Ovary (tissue), 9 donors: ENCODE measurements around the gene RGL1. TPM values are rescaled to one million over a fixed set of nuclear protein-coding genes. Genes with fewer than 3 reads are reported as not detected.

Experiments used
- DNase-seq, 5 donors: peaks; one replicate each; pipeline ENCODE4 v3.0.0-alpha.2; 2019 to 2020
- H3K27ac ChIP-seq, 2 donors: fragments of 200-600 bp; one replicate each; pipeline versions ENCODE4 v1.5.1 to v1.8.0; 2019 to 2022
- H3K27me3 ChIP-seq: fragments of 200-600 bp; one replicate; pipeline ENCODE4 v1.8.0; 2022
- H3K36me3 ChIP-seq: fragments of 200-600 bp; sonication (generic); one replicate; pipeline ENCODE4 v1.5.1; 2019
- H3K4me1 ChIP-seq: one replicate; pipeline ENCODE4 v1.8.1; 2013; ENCODE audit warnings: mild to moderate bottlenecking, moderate library complexity; ENCODE audit not compliant: insufficient read depth
- H3K4me3 ChIP-seq: fragments of 200-600 bp; sonication (generic); one replicate; pipeline ENCODE4 v1.5.1; 2017
- H3K9me3 ChIP-seq, 2 donors: fragments of 200-600 bp in 1 of 2; sonication (generic) in 1 of 2; one replicate each; pipeline versions ENCODE4 v1.5.1 to v1.8.1; 2013 to 2019; ENCODE audit warnings: mild to moderate bottlenecking in 1 of 2, moderate library complexity in 1 of 2
- EP300 ChIP-seq: sonication (generic); formaldehyde crosslinking; IDR thresholded peaks from one replicate; pipeline ENCODE4 v1.6.1; 2017; ENCODE audit warnings: antibody characterized with exemption
- POLR2A ChIP-seq: fragments of 450-650 bp; IDR thresholded peaks from one replicate; pipeline ENCODE4 v1.6.1; 2017; ENCODE audit warnings: antibody characterized with exemption, mild to moderate bottlenecking, moderate library complexity
- WGBS, 3 donors: extraction: QIAGEN DNeasy Blood & Tissue Kit in 1 of 3; methylation state at CpG; one replicate each; pipeline versions ENCODE4 v1.1.5 to v1.1.7; 2013 to 2017; 5-methylcytosine and 5-hydroxymethylcytosine counted together
- intact Hi-C, 4 donors: fragments of 100-400 bp; cut with DNase I; formaldehyde crosslinking; loops; one replicate each; pipeline versions ENCODE4 v1.11.0 to v1.15.1; 2022 to 2023
- polyA plus RNA-seq, 2 donors: library from polyadenylated mRNA; stranded (reverse); fragments of 200-250 nt in 1 of 2; fragments of 350-450 nt in 1 of 2; fragmentation: Illumina TruSeq in 1 of 2; extraction: RNeasy Lipid Tissue Mini Kit (QIAGEN cat#74804) in 1 of 2; gene quantifications; one replicate each; pipeline ENCODE4 v1.2.3, GENCODE V29; 2013 to 2014
- total RNA-seq, 7 donors: library from RNA; depleted of rRNA in 2 of 7; stranded (reverse); fragments of >200 nt in 2 of 7; fragmentation: NEBNext Ultra II Directional in 3 of 7; extraction: Animal tissue kit (Norgen Biotek cat#: 25700) in 3 of 7; gene quantifications; one replicate each; pipeline versions ENCODE4 v1.1.0 to v1.2.4, GENCODE V29; 2016 to 2023
- TF ChIP-seq, protein P1 (sequence below), 3 donors: fragments of 450-650 bp in 2 of 3; fragments of 200-600 bp in 1 of 3; IDR thresholded peaks; one replicate each; pipeline versions ENCODE4 v1.5.1 to v1.8.0; 2016 to 2022; ENCODE audit warnings: antibody characterized with exemption in 3 of 3, mild to moderate bottlenecking in 1 of 3
- donor health status: DM: no; HTN: no; CAD: no; lungs with moderate emphysema.
- donor health status: DM: no; HTN: no; CAD: no.
- donor health status: Bipolar disorder and iron deficiency.
- donor health status: DM: yes; HTN: yes; CAD: no.
- donor health status: DM: no; HTN: no; CAD: no.
- donor health status: DM: yes; HTN: yes; CAD: no.

The RGL1 gene
- total and polyA plus RNA-seq, 9 donors = 14.3 to 61.6 (median 25.7) TPM

DNA sequence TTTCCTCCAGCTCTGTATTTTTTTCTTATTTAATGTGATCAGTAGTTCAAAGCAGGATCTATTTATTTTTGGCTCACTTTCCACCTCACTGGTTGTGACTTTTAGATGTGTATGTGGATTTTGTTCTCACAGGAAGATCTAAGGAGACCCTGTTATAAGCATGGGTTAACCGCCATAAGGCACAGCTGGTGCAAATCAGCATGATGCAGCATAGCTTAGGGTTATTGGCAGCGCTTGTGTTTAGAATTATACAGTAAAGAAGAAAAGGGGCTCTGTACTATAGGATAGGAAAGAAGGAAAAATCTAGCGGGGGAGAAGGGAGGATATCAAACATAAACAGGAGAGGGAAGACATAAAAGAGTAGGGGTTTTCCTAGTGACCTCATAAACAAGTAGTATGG lies 26.9 kb upstream of the RGL1 start:
- intact Hi-C loops = no loop called here
- H3K36me3 ChIP-seq = no peaks in the 10 kb centered on the region
- no peak for DNase-seq
- H3K27me3 ChIP-seq = no peaks in the 10 kb centered on the region
- no peaks in the 10 kb centered on the region for H3K4me1 ChIP-seq
- H3K9me3 ChIP-seq = no peaks in the 10 kb centered on the region
- no peak overlapping the region for H3K27ac ChIP-seq
- WGBS, 3 donors = 61 to 66% (median 65%) methylated on average over 3 of the region's 3 CpGs
- no peak overlapping the region for H3K4me3 ChIP-seq
- no peak for TF ChIP-seq EP300
- TF ChIP-seq, protein P1, sequence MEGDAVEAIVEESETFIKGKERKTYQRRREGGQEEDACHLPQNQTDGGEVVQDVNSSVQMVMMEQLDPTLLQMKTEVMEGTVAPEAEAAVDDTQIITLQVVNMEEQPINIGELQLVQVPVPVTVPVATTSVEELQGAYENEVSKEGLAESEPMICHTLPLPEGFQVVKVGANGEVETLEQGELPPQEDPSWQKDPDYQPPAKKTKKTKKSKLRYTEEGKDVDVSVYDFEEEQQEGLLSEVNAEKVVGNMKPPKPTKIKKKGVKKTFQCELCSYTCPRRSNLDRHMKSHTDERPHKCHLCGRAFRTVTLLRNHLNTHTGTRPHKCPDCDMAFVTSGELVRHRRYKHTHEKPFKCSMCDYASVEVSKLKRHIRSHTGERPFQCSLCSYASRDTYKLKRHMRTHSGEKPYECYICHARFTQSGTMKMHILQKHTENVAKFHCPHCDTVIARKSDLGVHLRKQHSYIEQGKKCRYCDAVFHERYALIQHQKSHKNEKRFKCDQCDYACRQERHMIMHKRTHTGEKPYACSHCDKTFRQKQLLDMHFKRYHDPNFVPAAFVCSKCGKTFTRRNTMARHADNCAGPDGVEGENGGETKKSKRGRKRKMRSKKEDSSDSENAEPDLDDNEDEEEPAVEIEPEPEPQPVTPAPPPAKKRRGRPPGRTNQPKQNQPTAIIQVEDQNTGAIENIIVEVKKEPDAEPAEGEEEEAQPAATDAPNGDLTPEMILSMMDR (IDR thresholded peaks at IDR 0.05) = no peak
- TF ChIP-seq POLR2A = no peak

DNA sequence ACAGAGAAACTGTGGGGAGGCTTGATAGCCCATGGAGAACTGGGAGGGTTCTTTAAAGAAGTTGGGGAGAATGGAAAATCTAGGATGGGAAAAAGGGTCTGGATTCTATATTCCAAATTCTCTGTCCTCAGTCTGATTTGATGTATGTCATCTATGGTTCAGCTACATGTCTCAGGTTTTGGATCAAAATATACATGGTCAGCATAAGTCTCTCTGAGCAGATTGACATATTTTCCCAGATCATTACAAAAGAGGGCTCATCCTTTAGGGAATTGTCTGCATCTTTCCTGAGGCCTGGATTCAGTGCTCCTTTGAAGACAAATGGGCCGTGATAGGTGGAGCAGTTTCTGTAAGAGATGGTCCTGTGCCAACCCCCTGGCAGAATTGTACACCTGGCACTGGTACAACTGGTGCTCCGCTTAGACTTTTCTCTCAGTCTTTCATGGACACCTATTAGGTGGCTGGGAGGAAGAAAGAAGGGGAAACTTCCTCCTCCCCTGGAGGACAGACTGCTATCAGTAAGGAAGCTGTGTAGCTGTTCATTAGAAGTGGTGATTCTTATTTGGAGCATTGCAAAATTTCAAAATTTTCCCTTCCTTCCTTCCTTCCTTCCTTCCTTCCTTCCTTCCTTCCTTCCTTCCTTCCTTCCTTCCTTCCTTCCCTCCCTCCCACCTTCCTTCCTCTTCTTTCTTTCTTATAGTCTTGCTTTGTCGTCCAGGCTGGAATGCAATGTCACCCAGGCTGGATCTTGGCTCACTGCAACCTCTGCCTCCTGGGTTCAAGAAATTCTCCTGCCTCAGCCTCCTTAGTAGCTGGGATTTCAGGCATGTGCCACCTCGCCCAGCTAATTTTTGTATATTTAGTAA lies 26.1 kb upstream of the RGL1 start:
- Histone ChIP-seq H3K9me3 (no peaks in the 10 kb centered on the region), H3K36me3 (no peaks in the 10 kb centered on the region), H3K27ac (no peak overlapping the region), H3K4me3 (no peak overlapping the region), H3K27me3 (no peaks in the 10 kb centered on the region), H3K4me1 (no peaks in the 10 kb centered on the region)
- 91 to 96% (median 91%) methylated on average over 4 of the region's 4 CpGs for WGBS, 3 donors
- intact Hi-C loops = no loop called here
- no peak for DNase-seq
- TF ChIP-seq, protein P1 (IDR thresholded peaks at IDR 0.05) = no peak
- TF ChIP-seq POLR2A (no peak), EP300 (no peak)

DNA sequence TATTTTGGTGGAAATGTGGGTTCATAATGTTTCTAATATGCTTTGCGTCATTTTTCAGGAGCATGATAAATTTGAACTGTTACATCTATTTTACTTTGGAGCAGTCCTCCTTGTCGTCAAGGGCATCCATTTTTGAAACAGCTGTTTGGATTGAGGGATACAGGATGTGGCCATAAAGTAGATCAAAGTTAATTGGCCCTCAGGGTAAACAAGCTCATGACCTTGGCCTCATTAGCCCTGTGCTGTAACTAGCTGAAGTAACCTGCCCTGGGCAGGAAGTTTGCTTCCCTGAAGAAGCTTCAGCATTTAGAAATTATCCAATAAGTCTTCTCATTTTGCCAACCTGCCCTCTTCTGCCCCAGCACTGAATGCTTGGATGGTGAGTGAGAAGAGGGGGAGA lies 24.8 kb upstream of the RGL1 start:
- Histone ChIP-seq H3K27me3 (no peaks in the 10 kb centered on the region), H3K9me3 (no peaks in the 10 kb centered on the region), H3K36me3 (no peaks in the 10 kb centered on the region), H3K27ac (no peak overlapping the region), H3K4me3 (no peak overlapping the region), H3K4me1 (no peaks in the 10 kb centered on the region)
- 74 to 78% (median 77%) methylated on average over 2 of the region's 2 CpGs for WGBS, 3 donors
- no peak for DNase-seq
- TF ChIP-seq EP300 (no peak), POLR2A (no peak)
- TF ChIP-seq, protein P1 (IDR thresholded peaks at IDR 0.05) = no peak
- intact Hi-C loops = no loop called here

DNA sequence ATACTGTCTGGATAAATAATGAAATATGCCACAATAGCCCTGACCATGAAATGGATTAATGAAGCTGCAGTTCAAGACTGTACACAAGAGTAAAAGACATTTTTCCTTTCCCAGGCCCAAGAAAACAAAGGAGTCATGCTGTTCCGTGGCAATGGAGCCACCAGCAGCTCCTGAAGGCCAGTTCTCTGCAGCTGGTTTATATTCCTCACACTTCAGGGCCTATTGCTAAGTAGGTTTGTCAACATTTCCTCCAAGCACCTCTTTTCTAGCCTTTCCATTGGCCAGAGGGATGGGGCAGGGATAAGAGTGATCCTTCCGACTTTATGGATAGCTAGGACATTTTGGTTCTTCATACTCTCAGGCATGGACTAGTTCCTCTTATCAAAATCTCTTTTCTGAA lies 24.2 kb upstream of the RGL1 start:
- no peak for TF ChIP-seq EP300
- TF ChIP-seq POLR2A = no peak
- TF ChIP-seq, protein P1 (IDR thresholded peaks at IDR 0.05) = no peak

More for the DNA sequence above, 24.2 kb upstream of the RGL1 start:
- H3K27ac ChIP-seq = no peak overlapping the region
- H3K4me3 ChIP-seq = no peak overlapping the region
- intact Hi-C loops = no loop called here
- H3K9me3 ChIP-seq = no peaks in the 10 kb centered on the region
- WGBS, 3 donors = 90 to 97% (median 95%) methylated on average over 2 of the region's 2 CpGs
- no peaks in the 10 kb centered on the region for H3K36me3 ChIP-seq
- no peaks in the 10 kb centered on the region for H3K27me3 ChIP-seq
- H3K4me1 ChIP-seq = no peaks in the 10 kb centered on the region
- DNase-seq = no peak
